Astrocyte of the spinal cord (primary cell): ENCODE data around the gene HERC5.
A peak's percentile ranks its signal among the peaks of the same experiment; 100 is the strongest.

ENCODE experiments used
- DNase-seq: peaks from one replicate; pipeline ENCODE4 v3.0.0; 2011; ENCODE audit warnings: low read depth, low spot score
- H3K4me3 ChIP-seq: 2 replicates; pipeline ENCODE4 v1.5.1; 2011; ENCODE audit warnings: low read depth, mild to moderate bottlenecking, low read length, moderate library complexity
- in situ Hi-C: cut with HindIII; loops from 2 replicates; pipeline ENCODE4 v1.10.0; 2017; ENCODE audit warnings: low sequenced_read_pairs
- TF ChIP-seq, protein P1 (sequence below): IDR thresholded peaks from 2 replicates; pipeline ENCODE4 v1.5.1; 2012; ENCODE audit warnings: low read depth, mild to moderate bottlenecking, low read length, inconsistent platforms

Gene HERC5

DNA sequence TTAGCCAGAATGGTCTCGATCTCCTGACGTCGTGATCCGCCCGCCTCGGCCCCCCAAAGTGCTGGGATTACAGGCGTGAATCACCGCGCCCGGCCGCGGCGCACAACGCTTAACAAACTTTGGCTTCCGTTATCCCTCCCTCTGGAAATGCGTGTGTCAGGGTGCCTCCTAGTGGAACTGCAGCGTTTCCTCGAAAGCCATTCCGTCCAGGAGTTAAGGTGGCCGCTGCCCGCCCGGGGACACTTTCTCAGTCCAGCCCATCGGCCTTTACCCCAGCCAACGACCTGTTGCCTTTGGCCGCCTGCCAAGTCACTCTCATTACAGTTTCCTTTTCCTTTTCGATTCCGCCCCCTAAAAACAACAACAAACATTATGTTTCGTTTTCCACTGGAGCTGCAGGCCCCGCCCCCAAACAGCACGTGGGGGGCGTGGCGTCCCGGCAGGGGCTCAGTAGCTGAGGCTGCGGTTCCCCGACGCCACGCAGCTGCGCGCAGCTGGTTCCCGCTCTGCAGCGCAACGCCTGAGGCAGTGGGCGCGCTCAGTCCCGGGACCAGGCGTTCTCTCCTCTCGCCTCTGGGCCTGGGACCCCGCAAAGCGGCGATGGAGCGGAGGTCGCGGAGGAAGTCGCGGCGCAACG is at the start of gene HERC5:
Gene HERC5 (plus strand): TSS at position 450 of the 637 bp plus-strand sequence. CDS start 151 bp downstream, at position 601.
- peak; percentile 88 for DNase-seq
- H3K4me3 ChIP-seq = peak within 1 kb of the TSS; percentile 56
- in situ Hi-C loops = no loop called here
- TF ChIP-seq, protein P1, sequence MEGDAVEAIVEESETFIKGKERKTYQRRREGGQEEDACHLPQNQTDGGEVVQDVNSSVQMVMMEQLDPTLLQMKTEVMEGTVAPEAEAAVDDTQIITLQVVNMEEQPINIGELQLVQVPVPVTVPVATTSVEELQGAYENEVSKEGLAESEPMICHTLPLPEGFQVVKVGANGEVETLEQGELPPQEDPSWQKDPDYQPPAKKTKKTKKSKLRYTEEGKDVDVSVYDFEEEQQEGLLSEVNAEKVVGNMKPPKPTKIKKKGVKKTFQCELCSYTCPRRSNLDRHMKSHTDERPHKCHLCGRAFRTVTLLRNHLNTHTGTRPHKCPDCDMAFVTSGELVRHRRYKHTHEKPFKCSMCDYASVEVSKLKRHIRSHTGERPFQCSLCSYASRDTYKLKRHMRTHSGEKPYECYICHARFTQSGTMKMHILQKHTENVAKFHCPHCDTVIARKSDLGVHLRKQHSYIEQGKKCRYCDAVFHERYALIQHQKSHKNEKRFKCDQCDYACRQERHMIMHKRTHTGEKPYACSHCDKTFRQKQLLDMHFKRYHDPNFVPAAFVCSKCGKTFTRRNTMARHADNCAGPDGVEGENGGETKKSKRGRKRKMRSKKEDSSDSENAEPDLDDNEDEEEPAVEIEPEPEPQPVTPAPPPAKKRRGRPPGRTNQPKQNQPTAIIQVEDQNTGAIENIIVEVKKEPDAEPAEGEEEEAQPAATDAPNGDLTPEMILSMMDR = peak; percentile 74

DNA sequence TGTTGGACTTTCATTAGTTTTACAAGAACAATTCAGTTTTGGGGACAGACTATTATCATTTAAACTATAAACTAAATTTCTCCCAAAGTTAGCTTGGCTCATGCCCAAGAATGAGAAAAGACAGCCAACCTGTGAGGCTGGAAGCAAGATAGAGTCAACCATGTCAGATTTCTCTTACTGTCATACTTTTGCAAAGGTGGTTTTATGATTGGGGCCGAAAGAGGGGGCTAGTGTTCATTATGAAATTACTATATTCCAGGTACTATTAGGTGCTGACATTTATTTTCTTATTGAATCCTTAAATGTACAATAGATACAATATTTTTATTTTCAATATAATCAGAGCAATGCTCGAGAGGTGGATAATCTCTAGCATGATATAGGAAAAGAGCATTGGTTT is 47.7 kb upstream of the HERC5 start:
- TF ChIP-seq, protein P1 = no peak
- in situ Hi-C loops = no loop called here
- H3K4me3 ChIP-seq = no peak overlapping the region
- no peak for DNase-seq

DNA sequence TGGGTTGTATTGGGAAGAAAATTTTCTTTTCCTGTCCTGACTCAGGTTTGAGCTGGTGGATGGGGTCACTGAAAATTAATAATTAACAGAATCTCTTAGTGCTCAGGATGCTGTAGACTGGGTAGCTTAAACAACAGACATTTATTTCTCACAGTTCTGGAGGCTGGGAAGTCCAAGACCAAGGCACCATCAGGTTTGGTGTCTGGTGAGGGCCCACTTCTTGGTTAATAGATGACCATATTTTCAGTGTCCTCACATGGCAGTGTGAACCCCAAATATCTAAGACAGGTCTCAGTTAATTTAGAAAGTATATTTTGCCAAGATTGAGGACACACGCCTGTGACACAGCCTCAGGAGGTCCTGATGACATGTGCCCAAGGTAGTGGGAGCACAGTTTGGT is 47.1 kb upstream of the HERC5 start:
- no peak for DNase-seq
- TF ChIP-seq, protein P1 = no peak
- in situ Hi-C loops = no loop called here
- no peak overlapping the region for H3K4me3 ChIP-seq

DNA sequence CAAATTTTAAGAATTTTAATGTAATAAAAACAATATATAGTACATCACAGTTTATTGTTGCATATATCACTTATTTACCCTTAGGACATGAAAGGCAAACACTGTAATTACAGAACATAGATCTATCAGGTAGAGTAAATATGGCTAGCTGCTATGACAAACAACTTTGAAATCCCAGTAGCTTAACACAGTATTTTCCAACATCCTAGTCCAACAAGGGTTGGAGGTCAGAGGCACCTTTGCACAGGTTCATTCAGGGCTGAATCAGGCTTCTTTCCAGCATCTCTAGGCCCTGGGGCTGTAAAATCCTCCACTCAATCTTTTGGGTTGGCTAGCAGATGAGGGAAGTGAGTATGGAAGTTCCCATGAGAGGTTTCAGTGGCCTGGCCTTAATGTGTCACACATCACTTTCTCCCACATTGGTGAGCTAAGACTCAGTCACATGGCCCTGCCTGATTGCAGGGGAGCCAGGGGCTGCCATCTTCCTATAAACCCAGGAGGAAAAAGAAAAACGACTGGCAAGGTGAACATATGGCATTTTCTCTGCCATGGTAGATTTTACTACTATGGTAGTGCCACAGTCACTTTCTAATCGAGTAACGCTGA is 45.3 kb upstream of the HERC5 start:
- in situ Hi-C loops = no loop called here
- TF ChIP-seq, protein P1 = no peak
- H3K4me3 ChIP-seq = no peak overlapping the region
- DNase-seq = no peak

DNA sequence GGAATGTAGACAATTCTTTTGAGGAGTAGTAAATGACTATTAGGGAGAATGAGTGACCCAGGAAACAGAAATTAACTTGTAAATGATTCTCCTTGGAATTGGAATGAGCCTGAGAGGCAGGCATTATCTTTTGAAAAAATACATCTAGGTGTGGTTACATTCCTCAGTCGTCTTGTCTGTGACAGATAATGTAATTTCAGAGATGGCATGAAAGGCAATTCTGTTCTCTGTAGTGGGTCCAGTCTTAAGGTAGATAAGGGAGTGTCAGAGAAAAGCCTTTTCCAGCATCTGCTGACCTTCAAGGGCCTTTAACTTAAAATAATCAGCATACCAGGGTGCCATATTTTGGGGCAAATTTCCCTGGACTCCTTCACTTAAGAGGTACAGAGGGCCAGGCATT is 43.1 kb upstream of the HERC5 start:
- in situ Hi-C loops = no loop called here
- TF ChIP-seq, protein P1 = no peak
- DNase-seq = no peak
- no peak overlapping the region for H3K4me3 ChIP-seq

DNA sequence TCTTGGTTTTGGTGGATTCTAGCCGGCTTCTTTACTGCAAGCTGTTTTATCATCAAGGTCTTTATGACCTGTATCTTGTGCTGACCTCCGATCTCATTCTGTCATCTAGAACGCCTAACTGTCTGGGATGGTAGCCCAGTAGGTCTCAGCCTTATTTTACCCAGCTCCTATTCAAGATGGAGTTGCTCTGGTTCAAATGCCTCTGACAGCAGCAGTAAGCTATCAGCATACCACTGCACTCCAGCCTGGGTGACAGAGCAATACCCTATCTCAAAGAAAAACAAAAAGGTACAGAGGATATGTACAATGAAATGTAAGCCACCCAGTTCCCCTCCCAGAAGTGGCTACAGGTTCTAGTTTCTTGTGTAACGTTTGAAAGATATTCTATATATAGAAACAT is 42.2 kb upstream of the HERC5 start:
- H3K4me3 ChIP-seq = no peak overlapping the region
- DNase-seq = no peak
- in situ Hi-C loops = no loop called here
- TF ChIP-seq, protein P1 = no peak
